ENCODE results near the gene GRIN2A. TPM values are rescaled to one million over a fixed set of nuclear protein-coding genes. Genes with fewer than 3 reads are reported as not detected.

GRIN2A gene
- total and polyA plus RNA-seq, 2 experiments from 2014 or later = 0.05 to 1.6 TPM

GRCh38 chr16:9708972-9709620 lies 473.1 kb downstream of the GRIN2A start:
- Histone ChIP-seq H3K9me3 (ENCODE audit: low read depth) (no peaks in the 10 kb centered on the region), H3K79me2 (no peaks in the 10 kb centered on the region), H3K4me3 (no peak overlapping the region), H3K4me1 (ENCODE audit: insufficient read depth) (peaks cover 6% of the 10 kb centered on the region), H3K4me2 (no peak overlapping the region), H2AFZ (no peak overlapping the region), H4K20me1 (ENCODE audit: insufficient read depth, poor library complexity, severe bottlenecking) (no peaks in the 10 kb centered on the region), H3K36me3 (replicated peaks; ENCODE audit: insufficient read depth, low read depth) (no peaks in the 10 kb centered on the region), H3K27me3 (no peaks in the 10 kb centered on the region), H3K27ac (no peak overlapping the region), H3K9me2 (replicated peaks; ENCODE audit: insufficient read depth) (no peaks in the 10 kb centered on the region)
- DNase-seq (ENCODE audit: low spot score) = no peak
- no peak for TF ChIP-seq CTCF (IDR thresholded peaks at IDR 0.05; ENCODE audit: poor library complexity)
- no peak for TF ChIP-seq EZH2 (IDR thresholded peaks at IDR 0.05; ENCODE audit: borderline replicate concordance)
- no peak for TF ChIP-seq EZH2phosphoT487 (IDR thresholded peaks at IDR 0.05; ENCODE audit: low read depth, severe bottlenecking, unreplicated experiment)
- 74% methylated on average over 5 of the region's 5 CpGs for WGBS (ENCODE audit: low lambda C conversion rate, missing lambda C conversion rate)

- no peak overlapping the region for H3K4me3 ChIP-seq
- H3K36me3 ChIP-seq (replicated peaks; ENCODE audit: insufficient read depth, low read depth) = no peaks in the 10 kb centered on the region
- no peak for DNase-seq (ENCODE audit: low spot score)
- H3K27me3 ChIP-seq = no peaks in the 10 kb centered on the region
- WGBS (ENCODE audit: low lambda C conversion rate, missing lambda C conversion rate) = 59% methylated on average over 6 of the region's 6 CpGs
- no peak for TF ChIP-seq EZH2 (IDR thresholded peaks at IDR 0.05; ENCODE audit: borderline replicate concordance)
- peaks cover 12% of the 10 kb centered on the region for H3K4me1 ChIP-seq (ENCODE audit: insufficient read depth)
- H3K9me2 ChIP-seq (replicated peaks; ENCODE audit: insufficient read depth) = no peaks in the 10 kb centered on the region
- no peak overlapping the region for H3K27ac ChIP-seq
- H3K79me2 ChIP-seq = no peaks in the 10 kb centered on the region
- no peaks in the 10 kb centered on the region for H3K9me3 ChIP-seq (ENCODE audit: low read depth)
- H2AFZ ChIP-seq = no peak overlapping the region
- H4K20me1 ChIP-seq (ENCODE audit: insufficient read depth, poor library complexity, severe bottlenecking) = no peaks in the 10 kb centered on the region
- H3K4me2 ChIP-seq = no peak overlapping the region
These were observed 475.9 kb downstream of the GRIN2A start for GRCh38 chr16:9706217-9706836.

DNA sequence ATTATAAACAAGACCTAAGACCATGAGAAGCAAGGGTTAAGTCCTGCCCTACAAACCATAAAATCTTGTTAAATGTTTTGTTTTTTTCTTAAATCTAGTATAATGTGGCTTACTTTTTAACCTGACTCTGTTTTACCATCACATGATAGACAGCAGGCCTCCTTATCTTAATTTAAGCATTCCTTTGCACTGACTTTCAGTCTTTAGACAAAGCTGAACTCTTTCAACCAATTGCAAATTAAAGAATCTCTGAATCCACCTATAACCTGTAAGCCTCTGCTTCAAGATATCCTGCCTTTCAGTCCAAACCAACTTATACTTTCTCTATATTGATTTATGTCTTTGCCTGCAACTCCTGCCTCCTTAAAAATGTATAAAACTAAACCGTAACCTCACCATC lies 478.5 kb downstream of the GRIN2A start:
- H3K27me3 ChIP-seq = no peaks in the 10 kb centered on the region
- H3K9me3 ChIP-seq (ENCODE audit: low read depth) = no peaks in the 10 kb centered on the region
- peak overlapping the region; percentile 48 for H3K4me2 ChIP-seq
- H3K4me3 ChIP-seq = no peak overlapping the region
- H3K4me1 ChIP-seq (ENCODE audit: insufficient read depth) = peaks cover 12% of the 10 kb centered on the region
- no peak overlapping the region for H2AFZ ChIP-seq
- no peaks in the 10 kb centered on the region for H3K79me2 ChIP-seq
- H4K20me1 ChIP-seq (ENCODE audit: insufficient read depth, poor library complexity, severe bottlenecking) = no peaks in the 10 kb centered on the region
- no peaks in the 10 kb centered on the region for H3K9me2 ChIP-seq (replicated peaks; ENCODE audit: insufficient read depth)
- no peaks in the 10 kb centered on the region for H3K36me3 ChIP-seq (replicated peaks; ENCODE audit: insufficient read depth, low read depth)
- DNase-seq (ENCODE audit: low spot score) = peak; percentile 15
- H3K27ac ChIP-seq = peak overlapping the region; percentile 42
- TF ChIP-seq EZH2phosphoT487 (IDR thresholded peaks at IDR 0.05; ENCODE audit: low read depth, severe bottlenecking, unreplicated experiment) = no peak
- TF ChIP-seq CTCF (IDR thresholded peaks at IDR 0.05; ENCODE audit: poor library complexity) = no peak
- no peak for TF ChIP-seq EZH2 (IDR thresholded peaks at IDR 0.05; ENCODE audit: borderline replicate concordance)
- 28% methylated on average over 1 of the region's 1 CpG for WGBS (ENCODE audit: low lambda C conversion rate, missing lambda C conversion rate)

Small RNA genes lying within 50 kb of the gene (small RNA-seq; reads per million reads assigned to genes)
- gene RN7SL493P = not detected

Other genes with a start within 250 kb of the GRIN2A start
- 54.5 and 68.7 TPM in 2 replicates for gene ATF7IP2, start 203.6 kb upstream of the GRIN2A start, total RNA-seq
- 49.1 and 58.3 TPM in 2 replicates for gene ATF7IP2, start 203.6 kb upstream of the GRIN2A start, polyA plus RNA-seq

Data from hepatocyte (in vitro differentiated cells).